Gastroesophageal sphincter (tissue), 3 donors: Measurements from ENCODE around the gene SSC4D.

ENCODE experiments used
- EP300 ChIP-seq: sonication (generic); formaldehyde crosslinking; IDR thresholded peaks from one replicate; pipeline ENCODE4 v1.6.1; 2017; ENCODE audit warnings: antibody characterized with exemption, mild to moderate bottlenecking
- POLR2A ChIP-seq, 2 donors: fragments of 450-650 bp; IDR thresholded peaks; one replicate each; pipeline ENCODE4 v1.6.1; 2017; ENCODE audit warnings: antibody characterized with exemption in 2 of 2, mild to moderate bottlenecking in 2 of 2, moderate library complexity in 1 of 2
- TF ChIP-seq, protein P1 (sequence below), 4 experiments: fragments of 200-600 bp in 2 of 4; fragments of 450-650 bp in 2 of 4; sonication (generic) in 1 of 4; IDR thresholded peaks; one replicate each; pipeline ENCODE4 v1.5.1; 2017 to 2019; ENCODE audit warnings: antibody characterized with exemption in 4 of 4, mild to moderate bottlenecking in 2 of 4, moderate library complexity in 2 of 4

DNA sequence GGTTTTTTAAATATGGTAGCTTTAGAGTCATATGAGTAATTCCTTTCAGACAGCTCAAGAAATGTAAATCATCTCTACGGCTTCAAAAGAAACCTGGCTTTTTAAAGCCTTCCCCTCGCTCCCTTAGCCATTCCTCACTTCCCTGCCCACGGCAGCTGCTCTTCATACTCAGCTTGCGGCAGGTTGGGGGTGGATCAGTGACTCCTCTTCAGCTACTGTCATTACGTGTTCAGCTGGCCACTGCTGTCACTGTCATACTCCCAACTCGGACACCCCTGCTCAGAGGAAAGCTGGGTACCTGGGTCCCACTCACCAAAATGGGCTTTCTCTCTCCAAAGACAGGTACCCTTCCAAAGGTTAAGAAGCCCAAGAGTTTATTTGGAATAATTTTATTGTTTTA is 57.3 kb downstream of the SSC4D start:
- TF ChIP-seq, protein P1, sequence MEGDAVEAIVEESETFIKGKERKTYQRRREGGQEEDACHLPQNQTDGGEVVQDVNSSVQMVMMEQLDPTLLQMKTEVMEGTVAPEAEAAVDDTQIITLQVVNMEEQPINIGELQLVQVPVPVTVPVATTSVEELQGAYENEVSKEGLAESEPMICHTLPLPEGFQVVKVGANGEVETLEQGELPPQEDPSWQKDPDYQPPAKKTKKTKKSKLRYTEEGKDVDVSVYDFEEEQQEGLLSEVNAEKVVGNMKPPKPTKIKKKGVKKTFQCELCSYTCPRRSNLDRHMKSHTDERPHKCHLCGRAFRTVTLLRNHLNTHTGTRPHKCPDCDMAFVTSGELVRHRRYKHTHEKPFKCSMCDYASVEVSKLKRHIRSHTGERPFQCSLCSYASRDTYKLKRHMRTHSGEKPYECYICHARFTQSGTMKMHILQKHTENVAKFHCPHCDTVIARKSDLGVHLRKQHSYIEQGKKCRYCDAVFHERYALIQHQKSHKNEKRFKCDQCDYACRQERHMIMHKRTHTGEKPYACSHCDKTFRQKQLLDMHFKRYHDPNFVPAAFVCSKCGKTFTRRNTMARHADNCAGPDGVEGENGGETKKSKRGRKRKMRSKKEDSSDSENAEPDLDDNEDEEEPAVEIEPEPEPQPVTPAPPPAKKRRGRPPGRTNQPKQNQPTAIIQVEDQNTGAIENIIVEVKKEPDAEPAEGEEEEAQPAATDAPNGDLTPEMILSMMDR (IDR thresholded peaks at IDR 0.05) = no peak
- TF ChIP-seq POLR2A (IDR thresholded peaks at IDR 0.05) (no peak), EP300 (no peak)
